Liver (tissue), 9 donors: Measurements from ENCODE around the gene UACA. TPM values are rescaled to one million over a fixed set of nuclear protein-coding genes. Genes with fewer than 3 reads are reported as not detected.

ENCODE experiments used
- DNase-seq: peaks from one replicate; pipeline ENCODE4 v3.0.0-alpha.2; 2017; ENCODE audit warnings: low spot score
- H3K27ac ChIP-seq, 2 donors: one replicate each; pipeline ENCODE4 v1.7.0; 2013; ENCODE audit warnings: inconsistent platforms in 2 of 2, low read length in 2 of 2, control low read depth in 1 of 2, low read depth in 1 of 2, mild to moderate bottlenecking in 1 of 2
- H3K27me3 ChIP-seq, 4 donors: one replicate each; pipeline versions ENCODE4 v1.6.1 to v1.7.0; 2013; ENCODE audit warnings: low read length in 3 of 4, inconsistent platforms in 1 of 4, mild to moderate bottlenecking in 1 of 4, moderate library complexity in 1 of 4; ENCODE audit not compliant: control insufficient read depth in 4 of 4, insufficient read depth in 4 of 4
- H3K36me3 ChIP-seq, 4 donors: one replicate each; pipeline versions ENCODE4 v1.6.1 to v1.7.0; 2013; ENCODE audit warnings: low read length in 3 of 4, mild to moderate bottlenecking in 3 of 4, low read depth in 1 of 4, moderate library complexity in 1 of 4; ENCODE audit not compliant: control insufficient read depth in 4 of 4, insufficient read depth in 3 of 4
- H3K4me1 ChIP-seq, 4 donors: one replicate each; pipeline versions ENCODE4 v1.6.1 to v1.7.0; 2013; ENCODE audit warnings: low read length in 3 of 4, mild to moderate bottlenecking in 3 of 4, moderate library complexity in 1 of 4; ENCODE audit not compliant: control insufficient read depth in 4 of 4, insufficient read depth in 4 of 4
- H3K4me3 ChIP-seq, 3 donors: one replicate each; pipeline versions ENCODE4 v1.6.1 to v1.7.0; 2013; ENCODE audit warnings: low read length in 3 of 3, control low read depth in 1 of 3, low read depth in 1 of 3, mild to moderate bottlenecking in 1 of 3
- H3K9ac ChIP-seq, 2 donors: one replicate each; pipeline ENCODE4 v1.7.0; 2013; ENCODE audit warnings: low read length in 2 of 2, mild to moderate bottlenecking in 2 of 2, moderate library complexity in 2 of 2, control low read depth in 1 of 2, low read depth in 1 of 2
- H3K9me3 ChIP-seq, 4 donors: one replicate each; pipeline versions ENCODE4 v1.6.1 to v1.7.0; 2013; ENCODE audit warnings: low read length in 3 of 4; ENCODE audit not compliant: control insufficient read depth in 4 of 4
- FOXA1 ChIP-seq: IDR thresholded peaks from 2 replicates; pipeline ENCODE4 v1.6.1; 2016; ENCODE audit warnings: antibody characterized with exemption
- FOXA2 ChIP-seq: IDR thresholded peaks from 2 replicates; pipeline ENCODE4 v1.6.1; 2016; ENCODE audit warnings: antibody characterized with exemption
- GABPA ChIP-seq, 2 donors: IDR thresholded peaks in 1 of 2; conservative IDR thresholded peaks in 1 of 2; 2 replicates each; pipeline ENCODE4 v1.6.1; 2016; ENCODE audit warnings: antibody characterized with exemption in 2 of 2, mild to moderate bottlenecking in 1 of 2, moderate library complexity in 1 of 2
- HNF4G ChIP-seq: IDR thresholded peaks from 2 replicates; pipeline ENCODE4 v1.6.1; 2016; ENCODE audit warnings: antibody characterized with exemption
- JUND ChIP-seq, 2 donors: IDR thresholded peaks; 2 replicates each; pipeline ENCODE4 v1.6.1; 2016; ENCODE audit warnings: antibody characterized with exemption in 2 of 2
- NR2F2 ChIP-seq: IDR thresholded peaks from 2 replicates; pipeline ENCODE4 v1.6.1; 2016; ENCODE audit warnings: antibody characterized with exemption
- RAD21 ChIP-seq, 2 donors: IDR thresholded peaks; 2 replicates each; pipeline ENCODE4 v1.6.1; 2016; ENCODE audit warnings: antibody characterized with exemption in 2 of 2, mild to moderate bottlenecking in 2 of 2
- RXRA ChIP-seq, 2 donors: IDR thresholded peaks; 2 replicates each; pipeline ENCODE4 v1.6.1; 2017 to 2018; ENCODE audit warnings: antibody characterized with exemption in 2 of 2, mild to moderate bottlenecking in 1 of 2
- SP1 ChIP-seq: IDR thresholded peaks from 2 replicates; pipeline ENCODE4 v1.6.1; 2018; ENCODE audit warnings: antibody characterized with exemption, mild to moderate bottlenecking
- TAF1 ChIP-seq: conservative IDR thresholded peaks from 2 replicates; pipeline ENCODE4 v1.6.1; 2016; ENCODE audit warnings: antibody characterized with exemption, mild to moderate bottlenecking
- whole genome bisulfite sequencing: extraction: QIAGEN DNeasy Blood & Tissue Kit; methylation state at CpG from one replicate; pipeline ENCODE4 v1.1.7; 2013; 5-methylcytosine and 5-hydroxymethylcytosine counted together
- polyA plus RNA-seq, 2 donors: library from polyadenylated mRNA; stranded (reverse) in 1 of 2; unstranded in 1 of 2; fragments of 200-250 nt in 1 of 2; fragments of >200 nt in 1 of 2; fragmentation: Nextera tagmentation in 1 of 2; extraction: Ambion mirVana in 1 of 2; gene quantifications; one replicate each; pipeline versions ENCODE4 v1.2.1 to v1.2.3, GENCODE V29; 2013 to 2015
- total RNA-seq, 2 donors: library from RNA; depleted of rRNA; stranded (reverse); fragments of >200 nt; gene quantifications; one replicate each; pipeline ENCODE4 v1.2.3, GENCODE V29; 2014
- TF ChIP-seq, protein P1 (sequence below): IDR thresholded peaks from 2 replicates; pipeline ENCODE4 v1.6.1; 2016; ENCODE audit warnings: antibody characterized with exemption, mild to moderate bottlenecking
- TF ChIP-seq, protein P2 (sequence below): IDR thresholded peaks from 2 replicates; pipeline ENCODE4 v1.6.1; 2016; ENCODE audit warnings: antibody characterized with exemption
- TF ChIP-seq, protein P3 (sequence below): IDR thresholded peaks from 2 replicates; pipeline ENCODE4 v1.6.1; 2016; ENCODE audit warnings: antibody characterized with exemption
- donor health status: healthy.
- donor health status: healthy.
- donor health status: healthy.
- donor health status: healthy.
- donor health status: healthy.

The UACA gene
- total and polyA plus RNA-seq, 4 donors: 3.9 to 16.0 (median 10.0) TPM

DNA sequence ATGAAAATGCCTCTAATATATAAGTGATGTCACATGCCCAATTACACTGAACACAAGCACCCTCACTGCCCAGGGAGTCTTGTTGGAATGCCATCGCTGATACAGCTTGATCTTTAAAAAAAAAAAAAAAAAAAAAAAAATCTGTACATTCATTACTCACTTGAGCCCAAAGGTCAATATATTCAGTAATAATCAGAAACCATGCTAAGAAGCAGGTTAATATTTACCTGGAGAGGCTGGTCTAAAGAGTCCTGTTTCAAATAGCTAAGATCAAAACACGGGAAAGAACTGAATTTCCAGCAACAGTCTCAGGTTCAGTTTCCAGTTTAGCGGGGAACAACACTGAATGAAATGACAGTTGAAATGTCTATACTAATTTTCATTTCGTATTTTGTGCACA lies 109.9 kb downstream of the UACA start:
- Histone ChIP-seq H3K9me3 (no peaks in the 10 kb centered on the region), H3K27ac (no peak overlapping the region), H3K4me1 (no peaks in the 10 kb centered on the region), H3K4me3 (no peak overlapping the region), H3K9ac (no peak overlapping the region), H3K27me3 (no peaks in the 10 kb centered on the region), H3K36me3 (peaks cover 0 to 17% (median 9%) of the 10 kb centered on the region in 4 donors)
- no peak for DNase-seq
- 92% methylated on average over 4 of the region's 4 CpGs for WGBS
- TF ChIP-seq RXRA (IDR thresholded peaks at IDR 0.05) (no peak), GABPA (IDR thresholded peaks at IDR 0.05 in 1 of 2, conservative IDR thresholded peaks at IDR 0.05 in 1 of 2) (no peak), TAF1 (no peak), FOXA1 (no peak)
- TF ChIP-seq, protein P1, sequence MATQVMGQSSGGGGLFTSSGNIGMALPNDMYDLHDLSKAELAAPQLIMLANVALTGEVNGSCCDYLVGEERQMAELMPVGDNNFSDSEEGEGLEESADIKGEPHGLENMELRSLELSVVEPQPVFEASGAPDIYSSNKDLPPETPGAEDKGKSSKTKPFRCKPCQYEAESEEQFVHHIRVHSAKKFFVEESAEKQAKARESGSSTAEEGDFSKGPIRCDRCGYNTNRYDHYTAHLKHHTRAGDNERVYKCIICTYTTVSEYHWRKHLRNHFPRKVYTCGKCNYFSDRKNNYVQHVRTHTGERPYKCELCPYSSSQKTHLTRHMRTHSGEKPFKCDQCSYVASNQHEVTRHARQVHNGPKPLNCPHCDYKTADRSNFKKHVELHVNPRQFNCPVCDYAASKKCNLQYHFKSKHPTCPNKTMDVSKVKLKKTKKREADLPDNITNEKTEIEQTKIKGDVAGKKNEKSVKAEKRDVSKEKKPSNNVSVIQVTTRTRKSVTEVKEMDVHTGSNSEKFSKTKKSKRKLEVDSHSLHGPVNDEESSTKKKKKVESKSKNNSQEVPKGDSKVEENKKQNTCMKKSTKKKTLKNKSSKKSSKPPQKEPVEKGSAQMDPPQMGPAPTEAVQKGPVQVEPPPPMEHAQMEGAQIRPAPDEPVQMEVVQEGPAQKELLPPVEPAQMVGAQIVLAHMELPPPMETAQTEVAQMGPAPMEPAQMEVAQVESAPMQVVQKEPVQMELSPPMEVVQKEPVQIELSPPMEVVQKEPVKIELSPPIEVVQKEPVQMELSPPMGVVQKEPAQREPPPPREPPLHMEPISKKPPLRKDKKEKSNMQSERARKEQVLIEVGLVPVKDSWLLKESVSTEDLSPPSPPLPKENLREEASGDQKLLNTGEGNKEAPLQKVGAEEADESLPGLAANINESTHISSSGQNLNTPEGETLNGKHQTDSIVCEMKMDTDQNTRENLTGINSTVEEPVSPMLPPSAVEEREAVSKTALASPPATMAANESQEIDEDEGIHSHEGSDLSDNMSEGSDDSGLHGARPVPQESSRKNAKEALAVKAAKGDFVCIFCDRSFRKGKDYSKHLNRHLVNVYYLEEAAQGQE: no peak
- TF ChIP-seq, protein P2, sequence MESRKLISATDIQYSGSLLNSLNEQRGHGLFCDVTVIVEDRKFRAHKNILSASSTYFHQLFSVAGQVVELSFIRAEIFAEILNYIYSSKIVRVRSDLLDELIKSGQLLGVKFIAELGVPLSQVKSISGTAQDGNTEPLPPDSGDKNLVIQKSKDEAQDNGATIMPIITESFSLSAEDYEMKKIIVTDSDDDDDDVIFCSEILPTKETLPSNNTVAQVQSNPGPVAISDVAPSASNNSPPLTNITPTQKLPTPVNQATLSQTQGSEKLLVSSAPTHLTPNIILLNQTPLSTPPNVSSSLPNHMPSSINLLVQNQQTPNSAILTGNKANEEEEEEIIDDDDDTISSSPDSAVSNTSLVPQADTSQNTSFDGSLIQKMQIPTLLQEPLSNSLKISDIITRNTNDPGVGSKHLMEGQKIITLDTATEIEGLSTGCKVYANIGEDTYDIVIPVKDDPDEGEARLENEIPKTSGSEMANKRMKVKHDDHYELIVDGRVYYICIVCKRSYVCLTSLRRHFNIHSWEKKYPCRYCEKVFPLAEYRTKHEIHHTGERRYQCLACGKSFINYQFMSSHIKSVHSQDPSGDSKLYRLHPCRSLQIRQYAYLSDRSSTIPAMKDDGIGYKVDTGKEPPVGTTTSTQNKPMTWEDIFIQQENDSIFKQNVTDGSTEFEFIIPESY: no peak

DNA sequence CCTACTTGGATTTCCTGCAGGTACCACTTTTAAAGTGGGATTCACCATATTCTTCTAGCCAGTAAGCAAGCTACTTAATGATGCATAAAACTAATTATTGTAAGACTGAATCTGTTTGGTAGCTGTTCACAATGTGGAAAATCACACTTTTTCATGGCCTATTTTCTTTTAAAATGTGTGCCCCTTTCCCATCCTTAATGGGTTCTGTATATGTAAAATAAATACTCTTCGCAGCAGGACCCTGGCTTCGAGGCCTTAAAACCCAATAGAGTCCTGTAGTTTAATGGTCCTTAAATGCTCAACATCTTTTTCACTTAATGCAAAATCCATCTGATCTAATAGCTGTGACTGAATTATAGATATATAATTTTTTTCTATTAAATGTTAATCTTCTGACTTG lies 111.0 kb downstream of the UACA start:
- H3K9ac ChIP-seq: no peak overlapping the region
- no peak for DNase-seq
- H3K36me3 ChIP-seq: peaks cover 0 to 15% (median 9%) of the 10 kb centered on the region in 4 donors
- H3K9me3 ChIP-seq: no peaks in the 10 kb centered on the region
- WGBS: 93% methylated on average over 2 of the region's 2 CpGs
- H3K27me3 ChIP-seq: no peaks in the 10 kb centered on the region
- no peak for TF ChIP-seq RAD21 (IDR thresholded peaks at IDR 0.05)
- TF ChIP-seq, protein P2: no peak
- no peak for TF ChIP-seq SP1
- no peak for TF ChIP-seq HNF4G
- TF ChIP-seq FOXA2: no peak
- no peak for TF ChIP-seq TAF1
- TF ChIP-seq JUND (IDR thresholded peaks at IDR 0.05): no peak
- TF ChIP-seq, protein P3, sequence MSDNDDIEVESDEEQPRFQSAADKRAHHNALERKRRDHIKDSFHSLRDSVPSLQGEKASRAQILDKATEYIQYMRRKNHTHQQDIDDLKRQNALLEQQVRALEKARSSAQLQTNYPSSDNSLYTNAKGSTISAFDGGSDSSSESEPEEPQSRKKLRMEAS: no peak
- TF ChIP-seq NR2F2: no peak
- no peak overlapping the region for H3K4me3 ChIP-seq
- no peak overlapping the region for H3K27ac ChIP-seq
- H3K4me1 ChIP-seq: no peaks in the 10 kb centered on the region
